HCT116 (cell line): ENCODE measurements around the gene PCBP3. TPM values are rescaled to one million over a fixed set of nuclear protein-coding genes. Genes with fewer than 3 reads are reported as not detected.

Source experiments
- ATAC-seq: fragments of 200-7000 bp; cut with Tn5 transposase; 2 replicates; pipeline ENCODE4 v1.9.1; 2020; ENCODE audit warnings: mild to moderate bottlenecking, moderate library complexity
- BruUV-seq: library from RNA; stranded (reverse); fragments of 400-500 nt; replicated peaks from 2 replicates; lab custom pipeline; 2021; lab: Mats Ljungman, UMichigan
- CTCF ChIA-PET: fragments of 300-600 bp; sonication (Branson Sonifier 250); formaldehyde crosslinking; loops from one replicate; lab custom pipeline; 2021; ENCODE audit warnings: antibody characterized with exemption; lab: Charles Lee
- POLR2A ChIA-PET: fragments of 300-600, 350-600 bp; sonication (Branson Sonifier 250); formaldehyde crosslinking; loops from one replicate; lab custom pipeline; 2021; ENCODE audit warnings: antibody characterized with exemption; lab: Charles Lee
- RAD21 ChIA-PET, 2 experiments: fragments of 300-600 bp; sonication (Branson Sonifier 250); formaldehyde crosslinking; loops; one replicate each; lab custom pipeline; 2023; ENCODE audit warnings: low total read pairs in 2 of 2; ENCODE audit not compliant: uncharacterized antibody in 2 of 2, unreplicated experiment in 2 of 2, low non-redundant PET in 1 of 2; lab: Charles Lee
- DNase-seq: peaks from one replicate; pipeline ENCODE4 v3.0.0-alpha.2; 2010; ENCODE audit warnings: low read depth, low spot score
- H2AFZ ChIP-seq: fragments of 200-600 bp; shearing (Covaris generic), sonication (generic); 2 replicates; pipeline ENCODE4 v1.6.1; 2017; ENCODE audit warnings: low read depth, mixed run types, mixed read lengths, antibody characterized with exemption, low read length; ENCODE audit not compliant: poor library complexity, severe bottlenecking
- H3K27ac ChIP-seq: 2 replicates; pipeline ENCODE4 v1.5.1; 2012; ENCODE audit warnings: low read depth, low read length
- H3K27me3 ChIP-seq: fragments of 200-600 bp; sonication (generic); 2 replicates; pipeline ENCODE4 v1.6.1; 2016; ENCODE audit warnings: mixed run types, low read length, mixed read lengths; ENCODE audit not compliant: insufficient read depth
- H3K36me3 ChIP-seq, 2 experiments: fragments of 200-500 bp in 1 of 2; fragments of 200-600 bp in 1 of 2; sonication (Bioruptor generic) in 1 of 2; sonication (generic) in 1 of 2; 2 replicates each; pipeline versions ENCODE4 v1.5.1 to v1.6.1; 2014 to 2016; ENCODE audit warnings: low read length in 2 of 2, inconsistent platforms in 1 of 2, mixed read lengths in 1 of 2, mixed run types in 1 of 2; ENCODE audit not compliant: insufficient read depth in 2 of 2, control insufficient read depth in 1 of 2
- H3K4me1 ChIP-seq, 2 experiments: fragments of 200-600 bp in 1 of 2; sonication (generic) in 1 of 2; 2 replicates each; pipeline versions ENCODE4 v1.5.1 to v1.6.1; 2012 to 2017; ENCODE audit warnings: low read length in 2 of 2, inconsistent platforms in 1 of 2, mild to moderate bottlenecking in 1 of 2, mixed read lengths in 1 of 2, mixed run types in 1 of 2, moderate library complexity in 1 of 2; ENCODE audit not compliant: insufficient read depth in 2 of 2, control insufficient read depth in 1 of 2
- H3K4me2 ChIP-seq: fragments of 200-600 bp; sonication (generic); 2 replicates; pipeline ENCODE4 v1.6.1; 2017; ENCODE audit warnings: mixed run types, low read length, mixed read lengths
- H3K4me3 ChIP-seq, 2 experiments: fragments of 200-600 bp in 1 of 2; sonication (generic) in 1 of 2; replicated peaks in 1 of 2; 2 replicates each; pipeline ENCODE4 v1.5.1; 2011 to 2016; ENCODE audit warnings: low read length in 2 of 2, control low read depth in 1 of 2, low read depth in 1 of 2, mild to moderate bottlenecking in 1 of 2, mixed read lengths in 1 of 2, mixed run types in 1 of 2
- H3K79me2 ChIP-seq: fragments of 200-600 bp; sonication (generic); 2 replicates; pipeline ENCODE4 v1.6.1; 2017; ENCODE audit warnings: mild to moderate bottlenecking, mixed run types, low read length, moderate library complexity, mixed read lengths; ENCODE audit not compliant: insufficient read depth
- H3K9ac ChIP-seq: fragments of 200-600 bp; sonication (generic); 2 replicates; pipeline ENCODE4 v1.6.1; 2016; ENCODE audit warnings: low read length, mixed read lengths
- H3K9me2 ChIP-seq: fragments of 200-600 bp; sonication (generic), shearing (Covaris generic); 2 replicates; pipeline ENCODE4 v1.6.1; 2017; ENCODE audit warnings: mixed run types, mild to moderate bottlenecking, moderate library complexity; ENCODE audit not compliant: insufficient read depth
- H3K9me3 ChIP-seq, 2 experiments: fragments of 200-500 bp in 1 of 2; fragments of 200-600 bp in 1 of 2; sonication (Bioruptor generic) in 1 of 2; sonication (generic) in 1 of 2; 2 replicates each; pipeline ENCODE4 v1.6.1; 2014 to 2017; ENCODE audit warnings: low read length in 2 of 2, mixed read lengths in 2 of 2, inconsistent platforms in 1 of 2, low read depth in 1 of 2, mild to moderate bottlenecking in 1 of 2, mixed run types in 1 of 2, moderate library complexity in 1 of 2; ENCODE audit not compliant: control insufficient read depth in 1 of 2, insufficient read depth in 1 of 2
- H4K20me1 ChIP-seq: fragments of 200-600 bp; sonication (generic), shearing (Covaris generic); 2 replicates; pipeline ENCODE4 v1.6.1; 2017; ENCODE audit warnings: mixed run types, mild to moderate bottlenecking, moderate library complexity; ENCODE audit not compliant: insufficient read depth
- CBX3 ChIP-seq: IDR thresholded peaks from 2 replicates; pipeline ENCODE4 v1.6.1; 2012; ENCODE audit warnings: low read depth
- CEBPB ChIP-seq: IDR thresholded peaks from 2 replicates; pipeline ENCODE4 v1.6.1; 2012; ENCODE audit warnings: low read depth
- CTCF ChIP-seq, 3 experiments: fragments of 200-600 bp in 1 of 3; sonication (generic) in 1 of 3; IDR thresholded peaks in 2 of 3; conservative IDR thresholded peaks in 1 of 3; 2 replicates each; pipeline ENCODE4 v1.5.1; 2012 to 2017; ENCODE audit warnings: low read depth in 2 of 3, low read length in 2 of 3, antibody characterized with exemption in 1 of 3, borderline replicate concordance in 1 of 3, control low read depth in 1 of 3, mild to moderate bottlenecking in 1 of 3, mixed read lengths in 1 of 3, mixed run types in 1 of 3, moderate library complexity in 1 of 3; ENCODE audit not compliant: insufficient read depth in 1 of 3
- EGR1 ChIP-seq: IDR thresholded peaks from 2 replicates; pipeline ENCODE4 v1.6.1; 2012; ENCODE audit warnings: low read depth
- EZH2 ChIP-seq: fragments of 200-600 bp; sonication (generic); IDR thresholded peaks from 2 replicates; pipeline ENCODE4 v1.6.1; 2017; ENCODE audit warnings: antibody characterized with exemption, mixed run types
- EZH2phosphoT487 ChIP-seq: fragments of 200-600 bp; IDR thresholded peaks from 2 replicates; pipeline ENCODE4 v1.6.1; 2018; ENCODE audit warnings: antibody characterized with exemption, borderline replicate concordance
- FOSL1 ChIP-seq: IDR thresholded peaks from 2 replicates; pipeline ENCODE4 v1.6.1; 2012; ENCODE audit warnings: low read depth
- JUND ChIP-seq: IDR thresholded peaks from 2 replicates; pipeline ENCODE4 v1.6.1; 2012
- MAX ChIP-seq: IDR thresholded peaks from 2 replicates; pipeline ENCODE4 v1.6.1; 2012
- POLR2A ChIP-seq: IDR thresholded peaks from 2 replicates; pipeline ENCODE4 v1.7.0; 2011; ENCODE audit warnings: borderline replicate concordance; ENCODE audit not compliant: insufficient read depth, insufficient read length; ENCODE audit errors: extremely low read depth
- RAD21 ChIP-seq: IDR thresholded peaks from 2 replicates; pipeline ENCODE4 v1.6.1; 2012; ENCODE audit warnings: low read depth, mild to moderate bottlenecking
- REST ChIP-seq: IDR thresholded peaks from 2 replicates; pipeline ENCODE4 v1.6.1; 2012; ENCODE audit warnings: low read depth
- SIN3A ChIP-seq: IDR thresholded peaks from 2 replicates; pipeline ENCODE4 v1.6.1; 2012; ENCODE audit warnings: low read depth
- SP1 ChIP-seq: IDR thresholded peaks from 2 replicates; pipeline ENCODE4 v1.6.1; 2012; ENCODE audit warnings: low read depth
- SRF ChIP-seq: IDR thresholded peaks from 2 replicates; pipeline ENCODE4 v1.6.1; 2012; ENCODE audit warnings: low read depth
- TCF7L2 ChIP-seq: IDR thresholded peaks from 2 replicates; pipeline ENCODE4 v1.7.0; 2011; ENCODE audit warnings: borderline replicate concordance, inconsistent platforms; ENCODE audit not compliant: insufficient read depth, insufficient read length; ENCODE audit errors: extremely low read depth
- ZBTB33 ChIP-seq: IDR thresholded peaks from 2 replicates; pipeline ENCODE4 v1.6.1; 2011; ENCODE audit warnings: mild to moderate bottlenecking, low read length, moderate library complexity; ENCODE audit not compliant: insufficient replicate concordance; ENCODE audit errors: extremely low read depth
- intact Hi-C: fragments of 100-400 bp; cut with micrococcal nuclease; formaldehyde crosslinking; loops from 2 replicates; pipeline ENCODE4 v1.10.0; 2022
- total RNA-seq: library from RNA; stranded (reverse); gene quantifications from one replicate; pipeline ENCODE4 v1.2.1, GENCODE V29; 2021; ENCODE audit not compliant: unreplicated experiment

The PCBP3 gene
- total RNA-seq, 1 experiment from 2014 or later, result 3.1 TPM

- no peak overlapping the region for H3K27ac ChIP-seq
- TF ChIP-seq EZH2phosphoT487 (no peak), EGR1 (no peak), FOSL1 (no peak), CBX3 (no peak), CEBPB (no peak), SRF (no peak), SP1 (no peak), CTCF (IDR thresholded peaks at IDR 0.05 in 2 of 3, conservative IDR thresholded peaks at IDR 0.05 in 1 of 3; ENCODE audit: borderline replicate concordance in 1 of 3, insufficient read depth in 1 of 3, low read depth in 2 of 3, low read length in 2 of 3) (no peak), TCF7L2 (no peak), SIN3A (no peak), RAD21 (no peak), POLR2A (no peak), REST (no peak), ZBTB33 (no peak), MAX (no peak), JUND (no peak), EZH2 (no peak)
- TF ChIP-seq, all 23 proteins: peak for 0
- no TSS peak for BruUV-seq
Measured at GRCh38 chr21:45802956-45803617, 159.6 kb downstream of the PCBP3 start.

More at GRCh38 chr21:45802956-45803617, 159.6 kb downstream of the PCBP3 start:
- H3K36me3 ChIP-seq, result no peaks in the 10 kb centered on the region
- ChIA-PET RAD21 (no interaction called here), POLR2A (no interaction called here), CTCF (no interaction called here)
- H3K9ac ChIP-seq, result no peak overlapping the region
- H3K9me3 ChIP-seq, result no peaks in the 10 kb centered on the region
- H3K9me2 ChIP-seq, result no peaks in the 10 kb centered on the region
- no peaks in the 10 kb centered on the region for H3K79me2 ChIP-seq
- no peaks in the 10 kb centered on the region for H3K27me3 ChIP-seq
- H3K4me3 ChIP-seq, result no peak overlapping the region
- ATAC-seq (no peak), DNase-seq (no peak)
- no peaks in the 10 kb centered on the region for H3K4me1 ChIP-seq
- H2AFZ ChIP-seq, result no peak overlapping the region
- H3K4me2 ChIP-seq, result no peak overlapping the region
- intact Hi-C loops, result no loop called here
- H4K20me1 ChIP-seq, result no peaks in the 10 kb centered on the region
